HEK293 (cell line): ENCODE measurements around the gene CPNE9.

Source experiments
- BCL11A ChIP-seq: fragments of 450-650 bp; formaldehyde crosslinking; IDR thresholded peaks from 2 replicates; pipeline ENCODE4 v1.5.1; 2016; ENCODE audit warnings: low read depth, missing biosample characterization, missing genetic modification characterization
- KLF1 ChIP-seq: fragments of 450-650 bp; formaldehyde crosslinking; IDR thresholded peaks from 2 replicates; pipeline ENCODE4 v1.5.1; 2016; ENCODE audit warnings: missing biosample characterization, missing genetic modification characterization
- MYNN ChIP-seq: fragments of 450-650 bp; formaldehyde crosslinking; IDR thresholded peaks from 2 replicates; pipeline ENCODE4 v1.5.1; 2016; ENCODE audit warnings: missing biosample characterization, missing genetic modification characterization, borderline replicate concordance
- PBX3 ChIP-seq: sonication (generic); formaldehyde crosslinking; IDR thresholded peaks from 2 replicates; pipeline ENCODE4 v1.8.1; 2022; ENCODE audit warnings: mild to moderate bottlenecking, moderate library complexity, missing genetic modification reagents
- REST ChIP-seq: fragments of 450-650 bp; formaldehyde crosslinking; IDR thresholded peaks from 2 replicates; pipeline ENCODE4 v1.5.1; 2016; ENCODE audit warnings: missing biosample characterization, missing genetic modification characterization
- ZBTB10 ChIP-seq: fragments of 450-650 bp; formaldehyde crosslinking; IDR thresholded peaks from 2 replicates; pipeline ENCODE4 v1.5.1; 2016; ENCODE audit warnings: missing biosample characterization, missing genetic modification characterization
- ZBTB7A ChIP-seq: fragments of 450-650 bp; formaldehyde crosslinking; IDR thresholded peaks from 2 replicates; pipeline ENCODE4 v1.5.1; 2016; ENCODE audit warnings: low read depth, missing biosample characterization, missing genetic modification characterization
- ZNF133 ChIP-seq: fragments of 450-650 bp; formaldehyde crosslinking; IDR thresholded peaks from 2 replicates; pipeline ENCODE4 v1.5.1; 2016; ENCODE audit warnings: missing biosample characterization, missing genetic modification characterization
- ZNF274 ChIP-seq, 2 experiments: fragments of 200-500 bp in 1 of 2; fragments of 450-650 bp in 1 of 2; sonication (Bioruptor generic) in 1 of 2; formaldehyde crosslinking in 1 of 2; IDR thresholded peaks; 2 replicates each; pipeline versions ENCODE4 v1.5.1 to v1.6.1; 2014 to 2016; ENCODE audit warnings: borderline replicate concordance in 1 of 2, inconsistent platforms in 1 of 2, low read length in 1 of 2, missing biosample characterization in 1 of 2, missing genetic modification characterization in 1 of 2
- ZNF654 ChIP-seq: fragments of 450-650 bp; formaldehyde crosslinking; IDR thresholded peaks from 2 replicates; pipeline ENCODE4 v1.5.1; 2016; ENCODE audit warnings: low read depth, missing biosample characterization, missing genetic modification characterization
- ZNF660 ChIP-seq: fragments of 450-650 bp; IDR thresholded peaks from 2 replicates; pipeline ENCODE4 v1.5.1; 2018; ENCODE audit warnings: missing biosample characterization, mild to moderate bottlenecking, missing genetic modification characterization

- TF ChIP-seq ZNF274 (IDR thresholded peaks at IDR 0.05; ENCODE audit: low read length) (no peak), ZNF274 (tag by site-specific recombination; IDR thresholded peaks at IDR 0.05; ENCODE audit: borderline replicate concordance) (no peak), ZBTB10 (tag by site-specific recombination) (no peak), MYNN (no peak), ZNF660 (tag by site-specific recombination) (no peak), ZNF654 (0 out of 2 replicates have a peak, but pooled peaks have one; percentile 10), KLF1 (peak; percentile 61), ZNF133 (tag by site-specific recombination) (no peak), BCL11A (tag by site-specific recombination) (no peak), ZBTB7A (no peak), REST (no peak), PBX3 (no peak)
Observed at GRCh38 chr3:9727041-9727595, 23.5 kb downstream of the CPNE9 start.
